ENCODE results near the gene ORC3. TPM values are rescaled to one million over a fixed set of nuclear protein-coding genes. Genes with fewer than 3 reads are reported as not detected.
A peak's percentile ranks its signal among the peaks of the same experiment; 100 is the strongest.
"Not testable (repeated sequence)": the region's sequence is repeated elsewhere in the genome, so short reads cannot be mapped to it uniquely, and the experiment has no call there.

The ORC3 gene
- total and polyA plus RNA-seq, 2 donors = 23.4 to 37.4 TPM

- H3K27me3 ChIP-seq (ENCODE audit: control insufficient read depth in 2 of 2, insufficient read depth in 1 of 2, low read length in 1 of 2); H3K27ac ChIP-seq (ENCODE audit: low read depth in 1 of 2, low read length in 1 of 2); H3K4me1 ChIP-seq (ENCODE audit: control insufficient read depth in 2 of 2, insufficient read depth in 2 of 2, low read length in 2 of 2); DNase-seq (ENCODE audit: low read depth in 6 of 9, low spot score in 9 of 9); H3K4me3 ChIP-seq (ENCODE audit: low read length in 2 of 2); H3K36me3 ChIP-seq (ENCODE audit: control insufficient read depth in 2 of 2, insufficient read depth in 2 of 2, low read length in 1 of 2); H3K9me3 ChIP-seq (ENCODE audit: control insufficient read depth in 2 of 2, insufficient read depth in 1 of 2, low read length in 1 of 2): not testable (repeated sequence)
- 91% methylated on average over 6 of the region's 7 CpGs for WGBS
These were observed 118.9 kb downstream of the ORC3 start for GRCh38 chr6:87708581-87709427.

GRCh38 chr6:87710090-87710489 lies 120.2 kb downstream of the ORC3 start:
- Histone ChIP-seq H3K27me3 (ENCODE audit: control insufficient read depth in 2 of 2, insufficient read depth in 1 of 2, low read length in 1 of 2) (no peaks in the 10 kb centered on the region), H3K27ac (ENCODE audit: low read depth in 1 of 2, low read length in 1 of 2) (no peak overlapping the region), H3K9me3 (ENCODE audit: control insufficient read depth in 2 of 2, insufficient read depth in 1 of 2, low read length in 1 of 2) (no peaks in the 10 kb centered on the region), H3K4me3 (ENCODE audit: low read length in 2 of 2) (no peak overlapping the region), H3K4me1 (ENCODE audit: control insufficient read depth in 2 of 2, insufficient read depth in 2 of 2, low read length in 2 of 2) (peaks cover 5 to 10% of the 10 kb centered on the region in 2 donors), H3K36me3 (ENCODE audit: control insufficient read depth in 2 of 2, insufficient read depth in 2 of 2, low read length in 1 of 2) (no peaks in the 10 kb centered on the region)
- no peak for DNase-seq (ENCODE audit: low read depth in 6 of 9, low spot score in 9 of 9)
- WGBS = 49% methylated on average over 3 of the region's 3 CpGs

GRCh38 chr6:87712713-87713112 lies 122.8 kb downstream of the ORC3 start:
- H3K27ac ChIP-seq (ENCODE audit: low read depth in 1 of 2, low read length in 1 of 2); DNase-seq (ENCODE audit: low read depth in 6 of 9, low spot score in 9 of 9); H3K27me3 ChIP-seq (ENCODE audit: control insufficient read depth in 2 of 2, insufficient read depth in 1 of 2, low read length in 1 of 2); H3K36me3 ChIP-seq (ENCODE audit: control insufficient read depth in 2 of 2, insufficient read depth in 2 of 2, low read length in 1 of 2); H3K4me3 ChIP-seq (ENCODE audit: low read length in 2 of 2); H3K4me1 ChIP-seq (ENCODE audit: control insufficient read depth in 2 of 2, insufficient read depth in 2 of 2, low read length in 2 of 2); H3K9me3 ChIP-seq (ENCODE audit: control insufficient read depth in 2 of 2, insufficient read depth in 1 of 2, low read length in 1 of 2): not testable (repeated sequence)
- WGBS = 97% methylated on average over 3 of the region's 3 CpGs

GRCh38 chr6:87714093-87714842 lies 124.3 kb downstream of the ORC3 start:
- Histone ChIP-seq H3K4me1 (ENCODE audit: control insufficient read depth in 2 of 2, insufficient read depth in 2 of 2, low read length in 2 of 2) (peaks cover 5 to 10% of the 10 kb centered on the region in 2 donors), H3K36me3 (ENCODE audit: control insufficient read depth in 2 of 2, insufficient read depth in 2 of 2, low read length in 1 of 2) (no peaks in the 10 kb centered on the region), H3K27me3 (ENCODE audit: control insufficient read depth in 2 of 2, insufficient read depth in 1 of 2, low read length in 1 of 2) (no peaks in the 10 kb centered on the region), H3K9me3 (ENCODE audit: control insufficient read depth in 2 of 2, insufficient read depth in 1 of 2, low read length in 1 of 2) (no peaks in the 10 kb centered on the region), H3K4me3 (ENCODE audit: low read length in 2 of 2) (no peak overlapping the region), H3K27ac (ENCODE audit: low read depth in 1 of 2, low read length in 1 of 2) (peak overlapping the region in 1 of 2 donors; percentile 15)
- 88% methylated on average over 2 of the region's 2 CpGs for WGBS
- DNase-seq (ENCODE audit: low read depth in 6 of 9, low spot score in 9 of 9) = peak in 1 of 9 donors; percentile 43

Other genes starting within 250 kb of the ORC3 start
- gene C6orf163, start 245.3 kb upstream of the ORC3 start, total RNA-seq = 1.7 TPM
- gene C6orf163, start 245.3 kb upstream of the ORC3 start, polyA plus RNA-seq = 1.5 TPM
- 0.05 TPM for gene CFAP206, start 182.2 kb upstream of the ORC3 start, total RNA-seq
- gene CFAP206, start 182.2 kb upstream of the ORC3 start, polyA plus RNA-seq = 0.43 TPM
- 22.8 TPM for gene SLC35A1, start 117.2 kb upstream of the ORC3 start, total RNA-seq
- 23.1 TPM for gene SLC35A1, start 117.2 kb upstream of the ORC3 start, polyA plus RNA-seq
- gene RARS2, start 148 bp upstream of the ORC3 start, total RNA-seq = 32.1 TPM
- gene RARS2, start 148 bp upstream of the ORC3 start, polyA plus RNA-seq = 25.3 TPM
- 24.6 TPM for gene AKIRIN2, start 112.1 kb downstream of the ORC3 start, total RNA-seq
- 56.6 TPM for gene AKIRIN2, start 112.1 kb downstream of the ORC3 start, polyA plus RNA-seq

All from thymus (tissue), 11 donors.